Neuron (in vitro differentiated cells): ENCODE data around the gene PMPCA.
A peak's percentile ranks its signal among the peaks of the same experiment; 100 is the strongest.

Experiments
- H2AFZ ChIP-seq: one replicate; pipeline ENCODE4 v1.6.1; 2013; ENCODE audit warnings: low read depth, mild to moderate bottlenecking, inconsistent platforms, low read length, moderate library complexity
- H3K27me3 ChIP-seq: one replicate; pipeline ENCODE4 v1.6.1; 2013; ENCODE audit warnings: low read length; ENCODE audit not compliant: insufficient read depth
- H3K36me3 ChIP-seq: one replicate; pipeline ENCODE4 v1.6.1; 2013; ENCODE audit warnings: low read length; ENCODE audit not compliant: insufficient read depth
- H3K4me1 ChIP-seq: one replicate; pipeline ENCODE4 v1.6.1; 2013; ENCODE audit warnings: low read length; ENCODE audit not compliant: insufficient read depth
- H3K4me3 ChIP-seq: 2 replicates; pipeline ENCODE4 v1.5.1; 2013; ENCODE audit warnings: mild to moderate bottlenecking, low read length, moderate library complexity
- H3K9me3 ChIP-seq: one replicate; pipeline ENCODE4 v1.6.1; 2013; ENCODE audit warnings: low read length

The PMPCA gene

GRCh38 chr9:136394312-136395019, 16.0 kb upstream of the PMPCA start:
- Histone ChIP-seq H3K36me3 (peaks cover 71% of the 10 kb centered on the region), H3K4me1 (peaks cover 11% of the 10 kb centered on the region), H3K27me3 (no peaks in the 10 kb centered on the region), H3K4me3 (no peak overlapping the region), H3K9me3 (no peaks in the 10 kb centered on the region), H2AFZ (no peak overlapping the region)

- Histone ChIP-seq H3K9me3 (no peaks in the 10 kb centered on the region), H3K36me3 (peaks cover 66% of the 10 kb centered on the region), H2AFZ (no peak overlapping the region), H3K4me1 (peaks cover 12% of the 10 kb centered on the region), H3K27me3 (no peaks in the 10 kb centered on the region), H3K4me3 (no peak overlapping the region)
These were observed 15.5 kb upstream of the PMPCA start for GRCh38 chr9:136395020-136395340.

- Histone ChIP-seq H3K27me3 (no peaks in the 10 kb centered on the region), H3K36me3 (peaks cover 66% of the 10 kb centered on the region), H2AFZ (no peak overlapping the region), H3K4me3 (no peak overlapping the region), H3K4me1 (peaks cover 17% of the 10 kb centered on the region), H3K9me3 (no peaks in the 10 kb centered on the region)
These were observed 14.9 kb upstream of the PMPCA start for GRCh38 chr9:136395345-136396218.

GRCh38 chr9:136396219-136396515, 14.3 kb upstream of the PMPCA start:
- Histone ChIP-seq H2AFZ (no peak overlapping the region), H3K36me3 (peaks cover 65% of the 10 kb centered on the region), H3K9me3 (no peaks in the 10 kb centered on the region), H3K27me3 (no peaks in the 10 kb centered on the region), H3K4me1 (peaks cover 17% of the 10 kb centered on the region), H3K4me3 (no peak overlapping the region)

- Histone ChIP-seq H3K9me3 (no peaks in the 10 kb centered on the region), H3K27me3 (no peaks in the 10 kb centered on the region), H3K36me3 (peaks cover 58% of the 10 kb centered on the region), H2AFZ (no peak overlapping the region), H3K4me1 (peaks cover 29% of the 10 kb centered on the region), H3K4me3 (no peak overlapping the region)
These were observed 12.8 kb upstream of the PMPCA start for GRCh38 chr9:136397643-136398042.

GRCh38 chr9:136398286-136398685, 12.2 kb upstream of the PMPCA start:
- Histone ChIP-seq H3K27me3 (no peaks in the 10 kb centered on the region), H3K4me1 (peaks cover 31% of the 10 kb centered on the region), H3K36me3 (peaks cover 53% of the 10 kb centered on the region), H3K9me3 (no peaks in the 10 kb centered on the region), H3K4me3 (peak overlapping the region; percentile 95), H2AFZ (no peak overlapping the region)

GRCh38 chr9:136399176-136400037, 11.1 kb upstream of the PMPCA start:
- no peaks in the 10 kb centered on the region for H3K9me3 ChIP-seq
- H3K4me3 ChIP-seq, result peak overlapping the region; percentile 95
- peaks cover 31% of the 10 kb centered on the region for H3K4me1 ChIP-seq
- H2AFZ ChIP-seq, result peak overlapping the region; percentile 80
- H3K27me3 ChIP-seq, result no peaks in the 10 kb centered on the region
- H3K36me3 ChIP-seq, result peaks cover 52% of the 10 kb centered on the region

GRCh38 chr9:136400038-136400834, 10.2 kb upstream of the PMPCA start, which contains the start of gene SNAPC4:
Gene SNAPC4, minus strand, starts transcription at chr9:136400170. Its CDS starts 1,742 bp downstream, at chr9:136398428.
- no peaks in the 10 kb centered on the region for H3K27me3 ChIP-seq
- peaks cover 31% of the 10 kb centered on the region for H3K4me1 ChIP-seq
- peak within 1 kb of the TSS; percentile 80 for H2AFZ ChIP-seq
- peaks cover 52% of the 10 kb centered on the region for H3K36me3 ChIP-seq
- peak within 1 kb of the TSS; percentile 95 for H3K4me3 ChIP-seq
- no peaks in the 10 kb centered on the region for H3K9me3 ChIP-seq

GRCh38 chr9:136401173-136401922, 9.1 kb upstream of the PMPCA start:
- Histone ChIP-seq H2AFZ (no peak overlapping the region), H3K27me3 (no peaks in the 10 kb centered on the region), H3K4me3 (no peak overlapping the region), H3K9me3 (no peaks in the 10 kb centered on the region), H3K4me1 (peaks cover 31% of the 10 kb centered on the region), H3K36me3 (peaks cover 48% of the 10 kb centered on the region)

- H3K36me3 ChIP-seq, result peaks cover 45% of the 10 kb centered on the region
These were observed 8.4 kb upstream of the PMPCA start for GRCh38 chr9:136402067-136402466.

GRCh38 chr9:136403538-136403914, 6.9 kb upstream of the PMPCA start:
- H3K27me3 ChIP-seq, result no peaks in the 10 kb centered on the region
- H3K36me3 ChIP-seq, result peaks cover 43% of the 10 kb centered on the region
- H2AFZ ChIP-seq, result no peak overlapping the region
- H3K9me3 ChIP-seq, result no peaks in the 10 kb centered on the region
- no peak overlapping the region for H3K4me3 ChIP-seq
- H3K4me1 ChIP-seq, result peaks cover 30% of the 10 kb centered on the region

More at GRCh38 chr9:136402067-136402466, 8.4 kb upstream of the PMPCA start:
- H3K27me3 ChIP-seq, result no peaks in the 10 kb centered on the region
- H3K9me3 ChIP-seq, result no peaks in the 10 kb centered on the region
- peaks cover 31% of the 10 kb centered on the region for H3K4me1 ChIP-seq
- no peak overlapping the region for H3K4me3 ChIP-seq
- H2AFZ ChIP-seq, result no peak overlapping the region
